Measurements from ENCODE around the gene SLC39A13. TPM values are rescaled to one million over a fixed set of nuclear protein-coding genes. Genes with fewer than 3 reads are reported as not detected.

SLC39A13 gene
- total RNA-seq, 1 experiment from 2014 or later = 27.1 TPM

- H3K27ac Mint-ChIP-seq (ENCODE audit: unreplicated experiment) = no peak overlapping the region
- ChIA-PET CTCF (interaction anchor here (0.6 to 0.7 kb wide), 4 partner anchors 23 to 153 kb away, joined by 3 to 8 read pairs (median 4); no protein-coding TSS in a partner anchor), POLR2A (interaction anchor here (0.6 to 1.3 kb wide), 2 partner anchors 27 to 151 kb away, joined by 3 read pairs; partner anchors contain the start of genes ACP2 and PSMC3)
- H3K4me3 ChIP-seq (ENCODE audit: low read depth, low read length) = peak overlapping the region; percentile 45
- peak in 1 of 2 experiments; percentile 32 for DNase-seq
- H3K4me1 Mint-ChIP-seq (ENCODE audit: low read depth, unreplicated experiment) = no peaks in the 10 kb centered on the region
- H3K27me3 Mint-ChIP-seq (ENCODE audit: insufficient read depth, unreplicated experiment) = no peaks in the 10 kb centered on the region
- H3K36me3 Mint-ChIP-seq (ENCODE audit: insufficient read depth, unreplicated experiment) = no peaks in the 10 kb centered on the region
- no peaks in the 10 kb centered on the region for H3K9me3 ChIP-seq
- H3K9me3 Mint-ChIP-seq (ENCODE audit: unreplicated experiment) = no peaks in the 10 kb centered on the region
- TF ChIP-seq CTCF (IDR thresholded peaks at IDR 0.05; ENCODE audit: insufficient read depth in 1 of 2, low read depth in 1 of 2, low read length in 1 of 2, severe bottlenecking in 1 of 2, unreplicated experiment in 1 of 2) = no peak
- H3K36me3 ChIP-seq (ENCODE audit: control insufficient read depth, insufficient read depth, low read length) = no peaks in the 10 kb centered on the region
- BruUV-seq (replicated peaks) = no TSS peak
- H3K4me3 Mint-ChIP-seq (ENCODE audit: unreplicated experiment) = peak overlapping the region; percentile 73
- 0 out of 2 replicates have a peak, but pooled peaks cover 4% of the 10 kb centered on the region for H3K4me1 ChIP-seq
- H3K27me3 ChIP-seq (replicated peaks; ENCODE audit: control insufficient read depth, insufficient read depth, low read length) = no peaks in the 10 kb centered on the region
- intact Hi-C loops (cut with micrococcal nuclease; ENCODE audit: unreplicated experiment) = no loop called here
These were observed 8.3 kb upstream of the SLC39A13 start for GRCh38 chr11:47399860-47400767.

- no peaks in the 10 kb centered on the region for H3K36me3 Mint-ChIP-seq (ENCODE audit: insufficient read depth, unreplicated experiment)
- Histone ChIP-seq H3K9me3 (no peaks in the 10 kb centered on the region), H3K27me3 (replicated peaks; ENCODE audit: control insufficient read depth, insufficient read depth, low read length) (no peaks in the 10 kb centered on the region), H3K36me3 (ENCODE audit: control insufficient read depth, insufficient read depth, low read length) (no peaks in the 10 kb centered on the region), H3K4me1 (0 out of 2 replicates have a peak, but pooled peaks cover 4% of the 10 kb centered on the region), H3K4me3 (ENCODE audit: low read depth, low read length) (peak overlapping the region; percentile 45)
- no peak overlapping the region for H3K27ac Mint-ChIP-seq (ENCODE audit: unreplicated experiment)
- no peaks in the 10 kb centered on the region for H3K9me3 Mint-ChIP-seq (ENCODE audit: unreplicated experiment)
- CTCF ChIA-PET = interaction anchor here (0.6 to 0.7 kb wide), 2 partner anchors 45 to 153 kb away, joined by 3 to 8 read pairs; no protein-coding TSS in a partner anchor
- POLR2A ChIA-PET = interaction anchor here (0.6 to 1.3 kb wide), 2 partner anchors 26 to 152 kb away, joined by 3 read pairs; partner anchors contain the start of genes ACP2 and PSMC3
- H3K4me1 Mint-ChIP-seq (ENCODE audit: low read depth, unreplicated experiment) = no peaks in the 10 kb centered on the region
- BruUV-seq (replicated peaks) = no TSS peak
- DNase-seq = no peak
- no peak for TF ChIP-seq CTCF (IDR thresholded peaks at IDR 0.05; ENCODE audit: insufficient read depth in 1 of 2, low read depth in 1 of 2, low read length in 1 of 2, severe bottlenecking in 1 of 2, unreplicated experiment in 1 of 2)
- intact Hi-C loops (cut with micrococcal nuclease; ENCODE audit: unreplicated experiment) = no loop called here
- H3K4me3 Mint-ChIP-seq (ENCODE audit: unreplicated experiment) = peak overlapping the region; percentile 73
- no peaks in the 10 kb centered on the region for H3K27me3 Mint-ChIP-seq (ENCODE audit: insufficient read depth, unreplicated experiment)
These were observed 7.6 kb upstream of the SLC39A13 start for GRCh38 chr11:47400768-47401279.

- TF ChIP-seq CTCF (IDR thresholded peaks at IDR 0.05; ENCODE audit: insufficient read depth in 1 of 2, low read depth in 1 of 2, low read length in 1 of 2, severe bottlenecking in 1 of 2, unreplicated experiment in 1 of 2) = no peak
- intact Hi-C loops (cut with micrococcal nuclease; ENCODE audit: unreplicated experiment) = no loop called here
- DNase-seq = no peak
- Histone ChIP-seq H3K27me3 (replicated peaks; ENCODE audit: control insufficient read depth, insufficient read depth, low read length) (no peaks in the 10 kb centered on the region), H3K4me1 (0 out of 2 replicates have a peak, but pooled peaks cover 8% of the 10 kb centered on the region), H3K4me3 (ENCODE audit: low read depth, low read length) (no peak overlapping the region), H3K9me3 (no peaks in the 10 kb centered on the region), H3K36me3 (ENCODE audit: control insufficient read depth, insufficient read depth, low read length) (no peaks in the 10 kb centered on the region)
- H3K27ac Mint-ChIP-seq (ENCODE audit: unreplicated experiment) = no peak overlapping the region
- no peaks in the 10 kb centered on the region for H3K27me3 Mint-ChIP-seq (ENCODE audit: insufficient read depth, unreplicated experiment)
- no TSS peak for BruUV-seq (replicated peaks)
- no peaks in the 10 kb centered on the region for H3K9me3 Mint-ChIP-seq (ENCODE audit: unreplicated experiment)
- peaks cover 9% of the 10 kb centered on the region for H3K36me3 Mint-ChIP-seq (ENCODE audit: insufficient read depth, unreplicated experiment)
- ChIA-PET CTCF (no interaction called here), POLR2A (interaction anchor here (0.7 kb wide), 1 partner anchor 90 kb away, joined by 3 read pairs; no protein-coding TSS in a partner anchor)
- H3K4me1 Mint-ChIP-seq (ENCODE audit: low read depth, unreplicated experiment) = peaks cover 9% of the 10 kb centered on the region
- no peak overlapping the region for H3K4me3 Mint-ChIP-seq (ENCODE audit: unreplicated experiment)
These were observed 5.3 kb upstream of the SLC39A13 start for GRCh38 chr11:47403135-47403534.

Data from Caco-2 (cell line).